Measurements from ENCODE around the gene HACE1.

Gene HACE1

DNA sequence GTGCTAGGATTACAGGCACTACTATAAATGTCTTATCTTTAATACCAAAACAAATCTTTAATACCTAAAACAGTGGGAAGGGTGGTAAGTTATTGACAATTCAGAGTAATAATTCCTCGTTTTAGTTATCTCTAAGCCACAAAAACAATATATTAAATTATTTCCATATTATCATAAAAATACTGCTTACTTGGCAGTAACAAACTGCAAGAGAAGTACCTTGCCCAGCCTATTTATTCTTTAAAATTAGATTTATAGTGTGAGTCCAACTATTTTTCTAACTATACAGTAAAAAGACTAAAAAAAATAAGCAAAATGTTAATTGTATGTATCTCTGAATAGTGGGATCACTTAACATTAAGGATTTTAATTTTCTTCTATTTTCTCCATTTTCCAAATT lies 123.2 kb downstream of the HACE1 start:
- H3K36me3 ChIP-seq (ENCODE audit: insufficient read depth), result no peaks in the 10 kb centered on the region
- H3K27ac ChIP-seq, result no peak overlapping the region
- H3K9ac ChIP-seq, result no peak overlapping the region
- no peaks in the 10 kb centered on the region for H3K27me3 ChIP-seq (ENCODE audit: insufficient read depth, low read depth)
- H4K20me1 ChIP-seq (ENCODE audit: insufficient read depth), result no peaks in the 10 kb centered on the region
- no peak overlapping the region for H3K4me2 ChIP-seq
- no peak overlapping the region for H2AFZ ChIP-seq (ENCODE audit: low read depth)
- H3K4me3 ChIP-seq (IDR thresholded peaks at IDR 0.05; ENCODE audit: insufficient read depth, low read depth, low read length), result no peak overlapping the region
- TF ChIP-seq, protein P1, sequence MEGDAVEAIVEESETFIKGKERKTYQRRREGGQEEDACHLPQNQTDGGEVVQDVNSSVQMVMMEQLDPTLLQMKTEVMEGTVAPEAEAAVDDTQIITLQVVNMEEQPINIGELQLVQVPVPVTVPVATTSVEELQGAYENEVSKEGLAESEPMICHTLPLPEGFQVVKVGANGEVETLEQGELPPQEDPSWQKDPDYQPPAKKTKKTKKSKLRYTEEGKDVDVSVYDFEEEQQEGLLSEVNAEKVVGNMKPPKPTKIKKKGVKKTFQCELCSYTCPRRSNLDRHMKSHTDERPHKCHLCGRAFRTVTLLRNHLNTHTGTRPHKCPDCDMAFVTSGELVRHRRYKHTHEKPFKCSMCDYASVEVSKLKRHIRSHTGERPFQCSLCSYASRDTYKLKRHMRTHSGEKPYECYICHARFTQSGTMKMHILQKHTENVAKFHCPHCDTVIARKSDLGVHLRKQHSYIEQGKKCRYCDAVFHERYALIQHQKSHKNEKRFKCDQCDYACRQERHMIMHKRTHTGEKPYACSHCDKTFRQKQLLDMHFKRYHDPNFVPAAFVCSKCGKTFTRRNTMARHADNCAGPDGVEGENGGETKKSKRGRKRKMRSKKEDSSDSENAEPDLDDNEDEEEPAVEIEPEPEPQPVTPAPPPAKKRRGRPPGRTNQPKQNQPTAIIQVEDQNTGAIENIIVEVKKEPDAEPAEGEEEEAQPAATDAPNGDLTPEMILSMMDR (conservative IDR thresholded peaks at IDR 0.05; ENCODE audit: low read depth, low read length), result no peak
- no peaks in the 10 kb centered on the region for H3K79me2 ChIP-seq (ENCODE audit: insufficient read depth, low read depth)
- H3K4me1 ChIP-seq (ENCODE audit: low read depth, poor library complexity, severe bottlenecking), result no peaks in the 10 kb centered on the region

DNA sequence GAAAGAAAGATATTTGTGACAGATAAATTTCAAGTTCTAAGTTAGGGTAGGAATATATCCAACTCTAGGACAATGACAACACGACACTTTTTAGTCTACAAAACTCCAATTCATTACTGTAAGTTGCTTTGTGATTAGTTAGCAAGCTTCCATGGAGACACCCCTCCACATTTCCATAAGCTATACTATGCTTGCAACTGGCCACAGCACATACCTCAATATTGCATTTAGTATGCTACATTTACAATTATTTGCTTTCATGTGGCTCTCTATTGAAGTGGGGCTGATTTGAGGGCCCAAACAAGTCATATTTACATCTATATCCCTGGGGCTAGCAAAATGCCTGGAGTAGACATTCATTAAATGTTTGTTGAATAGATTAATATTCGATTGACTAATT lies 129.3 kb downstream of the HACE1 start:
- Histone ChIP-seq H3K4me3 (IDR thresholded peaks at IDR 0.05; ENCODE audit: insufficient read depth, low read depth, low read length) (no peak overlapping the region), H3K4me2 (no peak overlapping the region), H3K9ac (no peak overlapping the region), H3K27ac (no peak overlapping the region), H3K4me1 (ENCODE audit: low read depth, poor library complexity, severe bottlenecking) (no peaks in the 10 kb centered on the region), H3K36me3 (ENCODE audit: insufficient read depth) (no peaks in the 10 kb centered on the region), H3K27me3 (ENCODE audit: insufficient read depth, low read depth) (no peaks in the 10 kb centered on the region), H3K79me2 (ENCODE audit: insufficient read depth, low read depth) (no peaks in the 10 kb centered on the region), H4K20me1 (ENCODE audit: insufficient read depth) (no peaks in the 10 kb centered on the region), H2AFZ (ENCODE audit: low read depth) (no peak overlapping the region)
- TF ChIP-seq, protein P1 (conservative IDR thresholded peaks at IDR 0.05; ENCODE audit: low read depth, low read length), result no peak

DNA sequence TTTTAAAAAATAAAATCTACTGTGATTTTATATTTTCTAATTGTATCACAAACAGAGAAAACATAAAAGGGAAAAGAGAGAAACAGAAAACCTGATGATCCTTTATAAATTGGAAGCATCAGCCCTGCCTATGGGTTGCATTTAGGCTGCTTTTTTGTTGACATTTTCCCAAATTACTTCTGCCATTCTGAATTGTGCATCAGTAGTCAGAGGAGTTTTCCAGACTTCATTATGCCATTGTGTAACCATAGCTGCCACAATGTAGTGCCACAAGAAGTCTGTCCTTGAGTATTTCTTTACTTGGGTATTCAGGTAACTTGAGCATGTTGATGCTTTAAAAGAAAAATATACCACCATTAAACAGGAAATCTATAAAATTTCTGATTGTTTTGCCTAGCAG lies 130.3 kb downstream of the HACE1 start:
- TF ChIP-seq, protein P1 (conservative IDR thresholded peaks at IDR 0.05; ENCODE audit: low read depth, low read length), result no peak
- H3K36me3 ChIP-seq (ENCODE audit: insufficient read depth), result no peaks in the 10 kb centered on the region
- H3K27me3 ChIP-seq (ENCODE audit: insufficient read depth, low read depth), result no peaks in the 10 kb centered on the region
- H3K4me3 ChIP-seq (IDR thresholded peaks at IDR 0.05; ENCODE audit: insufficient read depth, low read depth, low read length), result no peak overlapping the region
- no peaks in the 10 kb centered on the region for H3K79me2 ChIP-seq (ENCODE audit: insufficient read depth, low read depth)
- no peak overlapping the region for H2AFZ ChIP-seq (ENCODE audit: low read depth)
- H3K9ac ChIP-seq, result no peak overlapping the region
- no peaks in the 10 kb centered on the region for H3K4me1 ChIP-seq (ENCODE audit: low read depth, poor library complexity, severe bottlenecking)
- H3K4me2 ChIP-seq, result no peak overlapping the region
- H4K20me1 ChIP-seq (ENCODE audit: insufficient read depth), result no peaks in the 10 kb centered on the region
- H3K27ac ChIP-seq, result no peak overlapping the region

DNA sequence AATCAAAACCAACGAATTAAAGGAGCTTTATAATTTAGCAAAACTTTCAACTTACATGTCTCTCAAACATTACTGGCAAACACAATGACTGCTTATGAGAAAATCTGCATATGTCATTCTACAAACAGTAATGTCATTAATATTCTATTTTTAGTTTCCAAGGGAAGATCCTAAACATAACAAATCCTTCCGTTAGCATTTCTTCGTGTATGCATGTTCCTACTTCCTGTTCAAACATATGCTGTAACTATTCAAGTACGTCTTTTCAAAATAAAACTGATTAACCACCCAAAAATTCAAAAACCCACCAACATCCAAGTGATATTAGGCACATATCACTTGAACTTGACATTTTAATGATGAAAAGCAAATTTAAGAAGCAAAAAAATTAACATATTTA lies 131.3 kb downstream of the HACE1 start:
- Histone ChIP-seq H3K4me2 (no peak overlapping the region), H3K4me3 (IDR thresholded peaks at IDR 0.05; ENCODE audit: insufficient read depth, low read depth, low read length) (no peak overlapping the region), H3K4me1 (ENCODE audit: low read depth, poor library complexity, severe bottlenecking) (no peaks in the 10 kb centered on the region), H3K27me3 (ENCODE audit: insufficient read depth, low read depth) (no peaks in the 10 kb centered on the region), H3K27ac (no peak overlapping the region), H3K79me2 (ENCODE audit: insufficient read depth, low read depth) (no peaks in the 10 kb centered on the region), H3K9ac (no peak overlapping the region), H2AFZ (ENCODE audit: low read depth) (no peak overlapping the region), H3K36me3 (ENCODE audit: insufficient read depth) (no peaks in the 10 kb centered on the region), H4K20me1 (ENCODE audit: insufficient read depth) (no peaks in the 10 kb centered on the region)
- TF ChIP-seq, protein P1 (conservative IDR thresholded peaks at IDR 0.05; ENCODE audit: low read depth, low read length), result no peak

DNA sequence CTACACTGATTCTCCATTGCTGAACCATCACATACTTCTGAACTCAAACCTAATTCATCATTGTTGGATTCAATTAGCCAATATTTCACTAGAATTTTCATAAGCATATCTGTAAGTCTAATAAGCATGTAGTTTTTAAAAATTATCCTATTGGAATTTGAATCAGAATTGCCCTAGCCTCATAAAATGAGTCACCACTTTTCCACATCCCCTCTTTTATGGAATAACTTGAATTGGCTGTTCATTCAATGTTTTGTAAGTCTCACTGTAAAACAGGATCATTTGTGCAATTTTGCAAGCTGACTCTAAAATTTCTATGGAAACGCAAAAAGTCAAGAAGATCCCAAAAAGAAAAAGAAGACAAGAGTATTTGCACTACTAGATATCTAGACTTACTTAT lies 141.0 kb downstream of the HACE1 start:
- H3K4me1 ChIP-seq (ENCODE audit: low read depth, poor library complexity, severe bottlenecking), result no peaks in the 10 kb centered on the region
- TF ChIP-seq, protein P1 (conservative IDR thresholded peaks at IDR 0.05; ENCODE audit: low read depth, low read length), result no peak
- H3K36me3 ChIP-seq (ENCODE audit: insufficient read depth), result no peaks in the 10 kb centered on the region
- no peaks in the 10 kb centered on the region for H3K79me2 ChIP-seq (ENCODE audit: insufficient read depth, low read depth)
- no peaks in the 10 kb centered on the region for H3K27me3 ChIP-seq (ENCODE audit: insufficient read depth, low read depth)
- no peak overlapping the region for H3K4me3 ChIP-seq (IDR thresholded peaks at IDR 0.05; ENCODE audit: insufficient read depth, low read depth, low read length)
- no peaks in the 10 kb centered on the region for H4K20me1 ChIP-seq (ENCODE audit: insufficient read depth)
- no peak overlapping the region for H3K4me2 ChIP-seq
- H3K9ac ChIP-seq, result no peak overlapping the region
- no peak overlapping the region for H2AFZ ChIP-seq (ENCODE audit: low read depth)
- H3K27ac ChIP-seq, result no peak overlapping the region
